H1 (cell line): Measurements from ENCODE around the gene SLC24A3. TPM values are rescaled to one million over a fixed set of nuclear protein-coding genes. Genes with fewer than 3 reads are reported as not detected.

Experiments
- CTCF ChIA-PET: fragments of 300-600 bp; sonication (Branson Sonifier 250); formaldehyde crosslinking; loops from one replicate; lab custom pipeline; 2021; ENCODE audit not compliant: partially characterized antibody; lab: Charles Lee
- POLR2A ChIA-PET: fragments of 300-600 bp; sonication (Branson Sonifier 250); formaldehyde crosslinking; loops from one replicate; lab custom pipeline; 2021; ENCODE audit warnings: inconsistent platforms; ENCODE audit not compliant: partially characterized antibody; lab: Charles Lee
- DNase-seq, 2 experiments: peaks; one replicate each; pipeline versions ENCODE4 v3.0.0 to v3.0.0-alpha.2; 2010 to 2022; ENCODE audit warnings: low spot score in 2 of 2, low read depth in 1 of 2, mixed read lengths in 1 of 2
- FAIRE-seq: peaks from 2 replicates; lab custom pipeline; 2011; peaks lifted over from hg19 to GRCh38; lab: Jason Lieb, UNC
- H2AFZ ChIP-seq: 2 replicates; pipeline ENCODE4 v1.8.1; 2012; ENCODE audit warnings: low read length, inconsistent platforms
- H2AK5ac ChIP-seq: 2 replicates; pipeline ENCODE4 v1.6.1; 2013; ENCODE audit warnings: low read depth, low read length
- H2BK120ac ChIP-seq: replicated peaks from 2 replicates; pipeline ENCODE3; 2013; ENCODE audit warnings: low read depth, low read length, inconsistent platforms
- H2BK12ac ChIP-seq: 2 replicates; pipeline ENCODE4 v1.6.1; 2013; ENCODE audit warnings: low read depth, low read length
- H2BK15ac ChIP-seq: 2 replicates; pipeline ENCODE4 v1.6.1; 2013; ENCODE audit warnings: low read length
- H2BK20ac ChIP-seq: 2 replicates; pipeline ENCODE4 v1.6.1; 2013; ENCODE audit warnings: low read length
- H2BK5ac ChIP-seq: 2 replicates; pipeline ENCODE4 v1.6.1; 2013; ENCODE audit warnings: low read depth, low read length
- H3K14ac ChIP-seq: 2 replicates; pipeline ENCODE4 v1.6.1; 2013; ENCODE audit warnings: inconsistent platforms; ENCODE audit not compliant: insufficient read length
- H3K18ac ChIP-seq: 2 replicates; pipeline ENCODE4 v1.6.1; 2013; ENCODE audit warnings: low read length; ENCODE audit errors: extremely low read depth
- H3K23ac ChIP-seq: 2 replicates; pipeline ENCODE4 v1.6.1; 2013; ENCODE audit warnings: inconsistent platforms; ENCODE audit not compliant: insufficient read length
- H3K23me2 ChIP-seq: 2 replicates; pipeline ENCODE4 v1.6.1; 2013; ENCODE audit warnings: low read depth, low read length
- H3K27ac ChIP-seq: 2 replicates; pipeline ENCODE4 v1.6.1; 2011; ENCODE audit warnings: low read depth, low read length, inconsistent platforms
- H3K27me3 ChIP-seq, 4 experiments: replicated peaks in 1 of 4; 1 replicate in 1 of 4; 2 replicates in 3 of 4; pipeline versions ENCODE4 v1.6.1 to v1.8.1; 2011 to 2013; ENCODE audit warnings: low read length in 3 of 4, mild to moderate bottlenecking in 3 of 4, inconsistent platforms in 2 of 4, mixed read lengths in 2 of 4, moderate library complexity in 1 of 4; ENCODE audit not compliant: control insufficient read depth in 3 of 4, insufficient read depth in 3 of 4; ENCODE audit errors: extremely low read depth in 1 of 4
- H3K36me3 ChIP-seq, 4 experiments: 2 replicates each; pipeline versions ENCODE4 v1.6.1 to v1.8.1; 2011 to 2013; ENCODE audit warnings: mild to moderate bottlenecking in 4 of 4, low read length in 3 of 4, moderate library complexity in 2 of 4, control low read depth in 1 of 4, inconsistent platforms in 1 of 4; ENCODE audit not compliant: insufficient read depth in 4 of 4, control insufficient read depth in 2 of 4
- H3K4ac ChIP-seq: replicated peaks from 2 replicates; pipeline ENCODE3; 2013; ENCODE audit warnings: low read length, low read depth, mixed read lengths, inconsistent platforms; ENCODE audit not compliant: insufficient read length
- H3K4me1 ChIP-seq, 4 experiments: replicated peaks in 1 of 4; 1 replicate in 1 of 4; 2 replicates in 3 of 4; pipeline versions ENCODE4 v1.6.1 to v1.8.1; 2011 to 2013; ENCODE audit warnings: low read length in 3 of 4, inconsistent platforms in 2 of 4, mixed read lengths in 1 of 4; ENCODE audit not compliant: insufficient read depth in 4 of 4, control insufficient read depth in 3 of 4
- H3K4me2 ChIP-seq, 2 experiments: 2 replicates each; pipeline versions ENCODE4 v1.6.1 to v1.8.1; 2011 to 2013; ENCODE audit warnings: low read depth in 2 of 2, low read length in 2 of 2, control low read depth in 1 of 2, inconsistent platforms in 1 of 2, mild to moderate bottlenecking in 1 of 2; ENCODE audit not compliant: insufficient read depth in 1 of 2
- H3K4me3 ChIP-seq, 4 experiments: fragments of 200-600, 300-600 bp in 1 of 4; sonication (generic), shearing (Covaris generic), sonication (Bioruptor Twin) in 1 of 4; 2 replicates each; pipeline versions ENCODE4 v1.5.1 to v1.8.1; 2011 to 2016; ENCODE audit warnings: low read length in 4 of 4, low read depth in 3 of 4, control low read depth in 2 of 4, inconsistent platforms in 2 of 4, mild to moderate bottlenecking in 2 of 4, mixed read lengths in 1 of 4, moderate library complexity in 1 of 4; ENCODE audit not compliant: insufficient read depth in 2 of 4; ENCODE audit errors: extremely low read depth in 1 of 4
- H3K56ac ChIP-seq: replicated peaks from 2 replicates; pipeline ENCODE3; 2013; ENCODE audit warnings: low read depth, mild to moderate bottlenecking, mixed read lengths, low read length, inconsistent platforms; ENCODE audit not compliant: insufficient read length
- H3K79me1 ChIP-seq: 2 replicates; pipeline ENCODE4 v1.6.1; 2013; ENCODE audit warnings: low read depth, low read length, control low read depth
- H3K79me2 ChIP-seq, 2 experiments: 2 replicates each; pipeline versions ENCODE4 v1.6.1 to v1.8.1; 2012 to 2013; ENCODE audit warnings: low read length in 2 of 2, mild to moderate bottlenecking in 2 of 2, inconsistent platforms in 1 of 2; ENCODE audit not compliant: insufficient read depth in 2 of 2, control insufficient read depth in 1 of 2
- H3K9ac ChIP-seq, 4 experiments: replicated peaks in 1 of 4; 1 replicate in 1 of 4; 2 replicates in 3 of 4; pipeline versions ENCODE4 v1.6.1 to v1.8.1; 2011 to 2013; ENCODE audit warnings: low read depth in 3 of 4, low read length in 3 of 4, control low read depth in 2 of 4, mild to moderate bottlenecking in 2 of 4, moderate library complexity in 2 of 4, inconsistent platforms in 1 of 4; ENCODE audit errors: extremely low read depth in 1 of 4
- H3K9me3 ChIP-seq, 2 experiments: 2 replicates each; pipeline versions ENCODE4 v1.6.1 to v1.8.1; 2012 to 2013; ENCODE audit warnings: mild to moderate bottlenecking in 2 of 2, moderate library complexity in 2 of 2, control low read depth in 1 of 2, inconsistent platforms in 1 of 2, low read depth in 1 of 2, low read length in 1 of 2, mixed read lengths in 1 of 2; ENCODE audit not compliant: insufficient read depth in 2 of 2
- H4K20me1 ChIP-seq, 2 experiments: replicated peaks in 1 of 2; 2 replicates each; pipeline versions ENCODE3 to v1.8.1; 2011 to 2013; ENCODE audit warnings: inconsistent platforms in 2 of 2, low read length in 2 of 2, mild to moderate bottlenecking in 1 of 2; ENCODE audit not compliant: insufficient read depth in 2 of 2, control insufficient read depth in 1 of 2
- H4K5ac ChIP-seq: 2 replicates; pipeline ENCODE4 v1.6.1; 2013; ENCODE audit warnings: low read length, low read depth, mixed read lengths, inconsistent platforms; ENCODE audit not compliant: insufficient read length
- H4K8ac ChIP-seq: 2 replicates; pipeline ENCODE4 v1.8.0; 2013; ENCODE audit warnings: mild to moderate bottlenecking, moderate library complexity, low read length, inconsistent platforms; ENCODE audit not compliant: insufficient read depth; ENCODE audit errors: extremely low read depth
- H4K91ac ChIP-seq: replicated peaks from 2 replicates; pipeline ENCODE3; 2013; ENCODE audit warnings: low read length, mixed read lengths, inconsistent platforms; ENCODE audit not compliant: insufficient read length
- CHD1 ChIP-seq: IDR thresholded peaks from 2 replicates; pipeline ENCODE4 v1.6.1; 2012; ENCODE audit warnings: low read depth, low read length, improper control_type of control experiment
- CHD2 ChIP-seq: IDR thresholded peaks from 2 replicates; pipeline ENCODE4 v1.6.1; 2012; ENCODE audit warnings: low read length, improper control_type of control experiment
- EZH2 ChIP-seq: fragments of 200-600 bp; sonication (generic); IDR thresholded peaks from 2 replicates; pipeline ENCODE4 v1.7.1; 2012; ENCODE audit warnings: low read depth, mild to moderate bottlenecking, moderate library complexity, low read length, inconsistent platforms; ENCODE audit not compliant: severe bottlenecking
- SP2 ChIP-seq: IDR thresholded peaks from 2 replicates; pipeline ENCODE4 v1.6.1; 2012; ENCODE audit warnings: mild to moderate bottlenecking, low read length, inconsistent platforms
- WGBS, 2 experiments: shearing (Covaris generic) in 1 of 2; methylation state at CpG; one replicate each; pipeline versions ENCODE4 v1.1.6 to v1.1.7; 2013 to 2015; ENCODE audit warnings: low lambda C conversion rate in 2 of 2, mixed read lengths in 2 of 2, inconsistent platforms in 1 of 2, low coverage in 1 of 2, missing lambda C conversion rate in 1 of 2; ENCODE audit not compliant: insufficient replicate concordance in 2 of 2, insufficient coverage in 1 of 2, insufficient read length in 1 of 2; ENCODE audit errors: extremely low coverage in 1 of 2, missing lambda C conversion rate in 1 of 2; 5-methylcytosine and 5-hydroxymethylcytosine counted together
- polyA plus RNA-seq, 7 experiments: library from polyadenylated mRNA; depleted of rRNA in 3 of 7; stranded (reverse) in 5 of 7; unstranded in 2 of 7; fragments of >200 nt in 5 of 7; fragments of 200-250 nt in 2 of 7; gene quantifications; 1 replicate in 5 of 7; 2 replicates in 1 of 7; 4 replicates in 1 of 7; pipeline versions ENCODE4 v1.2.1 to v1.2.3, GENCODE V29; 2011 to 2013; ENCODE audit warnings: missing spikeins in 2 of 7, mixed read lengths in 2 of 7
- total RNA-seq: library from RNA; stranded (reverse); fragmentation: NEBNext Ultra II Directional; extraction: Animal tissue kit (Norgen Biotek cat#: 25700); gene quantifications from 2 replicates; pipeline ENCODE4 v1.2.1, GENCODE V29; 2021

The SLC24A3 gene
- total and polyA plus RNA-seq, 2 of the 8 experiments (the other 6 are each of a cell fraction or from before 2014, with no cell fraction given): 4.5 to 6.3 TPM

GRCh38 chr20:19502169-19502568 lies 289.7 kb downstream of the SLC24A3 start:
- Histone ChIP-seq H2BK12ac (no peak overlapping the region), H3K79me1 (no peaks in the 10 kb centered on the region), H3K4ac (no peak overlapping the region), H3K4me3 (no peak overlapping the region), H4K91ac (no peak overlapping the region), H3K56ac (no peak overlapping the region), H3K27ac (no peak overlapping the region), H3K23ac (no peak overlapping the region), H3K27me3 (no peaks in the 10 kb centered on the region), H2BK15ac (no peak overlapping the region), H2AK5ac (no peak overlapping the region), H4K8ac (no peak overlapping the region), H3K14ac (no peak overlapping the region), H2BK120ac (no peak overlapping the region), H4K5ac (no peak overlapping the region), H3K79me2 (no peaks in the 10 kb centered on the region), H2BK5ac (no peak overlapping the region), H2AFZ (no peak overlapping the region), H4K20me1 (no peaks in the 10 kb centered on the region), H3K9me3 (no peaks in the 10 kb centered on the region), H3K23me2 (no peaks in the 10 kb centered on the region), H3K36me3 (no peaks in the 10 kb centered on the region), H2BK20ac (no peak overlapping the region), H3K4me2 (no peak overlapping the region), H3K9ac (no peak overlapping the region), H3K4me1 (no peaks in the 10 kb centered on the region), H3K18ac (no peak overlapping the region)
- TF ChIP-seq CHD2 (no peak), SP2 (no peak), CHD1 (no peak), EZH2 (no peak)
- no peak for FAIRE-seq
- WGBS, 2 experiments: 93% methylated on average over 5 of the region's 5 CpGs; no CpG with 5 or more reads in 1 of the 2 experiments
- ChIA-PET POLR2A (no interaction called here), CTCF (interaction anchor here (1.3 to 1.4 kb wide), 2 partner anchors 9 to 82 kb away, joined by 3 to 4 read pairs; no protein-coding TSS in a partner anchor)
- no peak for DNase-seq
